Activated T-cell treated with anti-CD3 and anti-CD28 coated beads, Interleukin-2, amount 50 U/mL, for 24 hours (primary cell): ENCODE data around the gene CORIN.
"Not testable (repeated sequence)": the region's sequence is repeated elsewhere in the genome, so short reads cannot be mapped to it uniquely, and the experiment has no call there.

ENCODE experiments used
- DNase-seq: peaks from one replicate; pipeline ENCODE4 v3.0.0-alpha.2; 2020
- H3K27ac Mint-ChIP-seq: 2 replicates; pipeline ENCODE4 v1.8.0; 2020; ENCODE audit warnings: mild to moderate bottlenecking, mixed read lengths
- H3K27me3 Mint-ChIP-seq: 2 replicates; pipeline ENCODE4 v1.8.0; 2020; ENCODE audit warnings: mixed read lengths
- H3K36me3 Mint-ChIP-seq: 2 replicates; pipeline ENCODE4 v1.8.0; 2020; ENCODE audit warnings: low read depth, mixed read lengths
- H3K4me1 Mint-ChIP-seq: 2 replicates; pipeline ENCODE4 v1.8.0; 2020; ENCODE audit warnings: low read depth, mixed read lengths
- H3K4me3 Mint-ChIP-seq: 2 replicates; pipeline ENCODE4 v1.8.0; 2020; ENCODE audit warnings: mild to moderate bottlenecking, moderate library complexity, mixed read lengths
- H3K9me3 Mint-ChIP-seq: 2 replicates; pipeline ENCODE4 v1.8.0; 2020; ENCODE audit warnings: mixed read lengths

The CORIN gene

DNA sequence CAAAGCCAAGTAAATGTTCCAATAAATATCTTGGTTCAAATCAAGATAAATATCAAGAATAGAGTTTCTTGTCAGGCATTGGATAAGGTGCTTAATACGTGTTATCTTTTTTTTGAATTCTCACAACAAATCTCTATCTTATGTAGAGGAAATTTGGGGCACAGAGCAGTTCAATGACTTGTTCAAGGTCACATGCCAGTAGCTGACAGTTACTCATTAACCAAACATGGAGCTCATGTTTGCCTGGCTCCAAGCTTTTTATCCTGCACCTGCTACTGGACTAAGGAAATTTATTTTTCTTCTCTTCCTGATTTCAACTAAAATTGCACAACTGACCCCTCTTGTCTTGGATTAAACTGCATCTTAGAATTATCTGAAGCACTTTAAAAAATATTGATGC is 276.5 kb downstream of the CORIN start:
- no peak for DNase-seq
- Mint-ChIP-seq H3K36me3 (no peaks in the 10 kb centered on the region), H3K9me3 (no peaks in the 10 kb centered on the region), H3K27me3 (no peaks in the 10 kb centered on the region), H3K27ac (no peak overlapping the region), H3K4me1 (peaks cover 7% of the 10 kb centered on the region), H3K4me3 (no peak overlapping the region)

DNA sequence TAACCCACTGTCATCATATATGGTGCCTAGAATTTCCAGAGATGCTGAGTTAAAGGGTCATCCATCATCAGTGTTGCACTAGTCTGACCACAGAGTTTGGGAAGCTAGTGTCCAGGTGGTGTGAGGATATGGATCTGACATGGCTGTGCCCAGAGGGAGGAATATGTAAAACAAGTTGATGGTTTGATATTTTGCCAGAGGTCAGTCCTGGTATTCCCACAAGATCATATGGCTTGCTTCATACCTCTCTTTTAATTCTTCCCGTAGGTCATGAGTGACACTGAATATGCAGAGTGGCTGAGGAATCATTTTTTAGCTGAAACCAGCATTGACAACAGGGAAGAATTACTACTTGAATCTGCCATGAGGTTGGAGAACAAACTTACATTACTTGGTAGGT is 277.2 kb downstream of the CORIN start:
- Mint-ChIP-seq H3K4me1 (peaks cover 7% of the 10 kb centered on the region), H3K4me3 (no peak overlapping the region), H3K36me3 (no peaks in the 10 kb centered on the region), H3K9me3 (no peaks in the 10 kb centered on the region), H3K27me3 (no peaks in the 10 kb centered on the region), H3K27ac (no peak overlapping the region)
- no peak for DNase-seq

DNA sequence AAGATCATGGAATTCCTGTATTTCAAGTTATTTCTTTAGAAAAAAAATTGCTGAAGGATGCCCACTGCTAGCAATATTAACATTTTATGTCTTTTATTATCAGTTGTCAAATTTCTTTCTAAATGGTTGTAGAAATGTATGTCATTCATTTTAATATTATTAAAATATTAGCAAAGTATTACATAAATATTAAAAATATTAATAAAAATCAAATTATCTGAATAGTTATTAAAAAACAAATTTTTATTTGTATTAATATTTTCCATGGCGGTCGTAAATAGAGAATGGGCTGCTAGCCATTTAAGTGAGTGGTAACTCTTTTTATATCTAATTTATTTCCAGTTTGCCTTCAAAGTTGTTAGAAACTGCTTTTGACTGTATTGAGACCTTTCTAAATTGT is 280.6 kb downstream of the CORIN start:
- no peak for DNase-seq
- Mint-ChIP-seq H3K27ac (no peak overlapping the region), H3K36me3 (no peaks in the 10 kb centered on the region), H3K9me3 (no peaks in the 10 kb centered on the region), H3K27me3 (no peaks in the 10 kb centered on the region), H3K4me3 (no peak overlapping the region), H3K4me1 (peaks cover 2% of the 10 kb centered on the region)

DNA sequence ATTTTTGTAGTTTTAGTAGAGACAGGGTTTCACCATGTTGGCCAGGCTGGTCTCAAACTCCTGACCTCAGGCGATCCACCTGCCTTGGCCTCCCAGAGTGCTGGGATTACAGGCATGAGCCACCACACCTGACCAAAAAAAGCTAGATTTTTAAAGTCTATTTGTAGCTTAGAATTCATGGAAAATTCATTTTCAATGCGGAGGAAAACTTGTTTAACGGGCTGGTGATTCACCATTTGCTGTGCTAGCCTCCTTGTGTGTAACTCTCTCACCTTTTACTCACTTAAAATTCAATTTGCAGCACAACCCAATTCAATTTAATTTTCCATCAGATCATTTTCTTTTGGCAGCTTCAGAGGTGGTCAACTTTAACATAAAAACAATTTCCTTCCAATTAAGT is 281.9 kb downstream of the CORIN start:
- H3K4me3 Mint-ChIP-seq, H3K4me1 Mint-ChIP-seq, H3K27me3 Mint-ChIP-seq, H3K9me3 Mint-ChIP-seq, H3K36me3 Mint-ChIP-seq, H3K27ac Mint-ChIP-seq, DNase-seq: not testable (repeated sequence)

DNA sequence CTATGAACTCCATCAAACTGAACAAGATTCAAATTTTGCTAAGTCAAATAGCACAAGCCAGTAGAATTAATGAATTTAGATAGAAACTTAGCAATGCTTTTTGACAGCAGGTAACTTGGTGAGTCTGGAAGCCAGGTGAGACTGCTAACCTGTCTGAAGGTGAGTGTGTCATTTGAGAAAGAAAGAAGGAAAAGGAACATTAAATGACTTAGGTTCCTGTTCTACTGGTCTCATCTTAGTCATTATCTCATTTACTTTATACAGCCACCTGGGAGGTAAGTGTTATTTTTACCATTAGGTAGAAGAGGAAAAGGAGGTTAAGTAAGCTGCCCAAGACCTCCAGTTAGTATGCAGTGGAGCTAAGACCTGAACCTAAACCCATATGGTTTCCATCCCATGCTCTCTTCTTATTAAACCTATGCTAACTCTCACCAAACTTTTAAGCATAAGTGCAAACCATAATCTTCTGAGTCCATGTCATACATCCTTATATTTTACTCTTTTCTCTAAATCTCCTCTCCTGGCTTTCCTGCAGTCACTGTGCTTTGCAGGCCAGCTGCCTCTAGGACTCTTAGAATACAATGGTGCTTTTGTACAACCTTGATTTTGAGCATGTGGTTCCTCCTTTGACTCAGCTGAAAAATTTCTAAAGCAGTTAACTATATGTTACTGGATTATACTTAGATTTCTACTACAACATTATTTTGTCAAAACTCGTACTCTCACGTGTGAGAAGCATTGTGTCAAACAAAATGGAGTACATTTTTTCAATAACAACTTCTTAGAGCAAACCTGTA is 284.3 kb downstream of the CORIN start:
- H3K9me3 Mint-ChIP-seq = no peaks in the 10 kb centered on the region
- peaks cover 2% of the 10 kb centered on the region for H3K4me1 Mint-ChIP-seq
- DNase-seq = no peak
- H3K4me3 Mint-ChIP-seq = no peak overlapping the region
- no peaks in the 10 kb centered on the region for H3K36me3 Mint-ChIP-seq
- no peak overlapping the region for H3K27ac Mint-ChIP-seq
- no peaks in the 10 kb centered on the region for H3K27me3 Mint-ChIP-seq

DNA sequence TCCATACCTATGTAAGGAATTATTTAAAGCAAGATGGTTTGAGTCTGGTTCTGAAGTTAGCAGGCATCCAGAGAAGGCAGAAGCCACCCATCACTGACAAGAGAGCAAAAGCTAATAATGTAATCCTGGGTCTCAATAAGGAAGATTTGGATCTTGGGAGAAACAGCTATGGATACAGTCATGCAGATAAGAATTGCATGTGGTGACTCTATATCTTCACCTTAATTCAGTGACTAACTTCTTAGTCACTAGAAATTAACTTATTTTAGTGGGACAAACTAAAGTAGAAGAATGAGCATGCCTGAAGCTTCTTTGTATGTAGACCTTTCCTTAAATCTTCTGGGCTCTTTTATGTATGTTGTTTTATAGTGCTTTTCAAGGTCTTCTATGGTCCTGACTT is 286.2 kb downstream of the CORIN start:
- no peak overlapping the region for H3K27ac Mint-ChIP-seq
- DNase-seq = no peak
- no peaks in the 10 kb centered on the region for H3K9me3 Mint-ChIP-seq
- no peaks in the 10 kb centered on the region for H3K27me3 Mint-ChIP-seq
- peaks cover 5% of the 10 kb centered on the region for H3K36me3 Mint-ChIP-seq
- peaks cover 2% of the 10 kb centered on the region for H3K4me1 Mint-ChIP-seq
- H3K4me3 Mint-ChIP-seq = no peak overlapping the region

DNA sequence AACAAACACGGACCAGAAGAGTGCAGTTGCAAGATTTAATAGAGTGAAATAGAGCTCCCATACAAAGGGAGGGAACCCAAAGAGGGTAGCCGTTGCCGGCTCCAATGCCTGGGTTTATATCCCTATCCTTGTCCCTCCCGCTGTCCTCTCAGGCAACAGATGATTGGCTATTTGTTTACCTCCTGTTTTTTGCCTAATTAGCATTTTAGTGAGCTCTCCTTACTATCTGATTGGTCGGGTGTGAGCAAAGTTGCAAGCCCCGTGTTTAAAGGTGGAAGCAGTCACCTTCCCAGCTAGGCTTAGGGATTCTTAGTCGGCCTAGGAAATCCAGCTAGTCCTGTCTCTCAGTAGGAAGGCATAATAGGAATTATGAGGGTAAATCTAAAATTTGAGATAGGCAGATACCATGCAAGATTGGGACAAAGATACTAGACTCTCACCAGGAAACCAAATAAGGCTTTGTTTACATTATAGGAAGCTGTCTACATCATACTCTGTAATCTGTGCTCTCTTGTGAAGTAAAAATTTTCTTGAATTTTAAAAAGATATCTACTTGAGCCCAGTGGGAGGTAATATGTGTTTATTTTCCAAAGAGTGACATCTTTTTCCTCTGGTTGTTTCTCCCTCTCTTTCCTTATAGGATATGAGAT is 286.8 kb downstream of the CORIN start:
- H3K36me3 Mint-ChIP-seq = peaks cover 5% of the 10 kb centered on the region
- no peak overlapping the region for H3K27ac Mint-ChIP-seq
- no peaks in the 10 kb centered on the region for H3K27me3 Mint-ChIP-seq
- H3K4me1 Mint-ChIP-seq = peaks cover 2% of the 10 kb centered on the region
- H3K4me3 Mint-ChIP-seq = no peak overlapping the region
- no peaks in the 10 kb centered on the region for H3K9me3 Mint-ChIP-seq
- no peak for DNase-seq

DNA sequence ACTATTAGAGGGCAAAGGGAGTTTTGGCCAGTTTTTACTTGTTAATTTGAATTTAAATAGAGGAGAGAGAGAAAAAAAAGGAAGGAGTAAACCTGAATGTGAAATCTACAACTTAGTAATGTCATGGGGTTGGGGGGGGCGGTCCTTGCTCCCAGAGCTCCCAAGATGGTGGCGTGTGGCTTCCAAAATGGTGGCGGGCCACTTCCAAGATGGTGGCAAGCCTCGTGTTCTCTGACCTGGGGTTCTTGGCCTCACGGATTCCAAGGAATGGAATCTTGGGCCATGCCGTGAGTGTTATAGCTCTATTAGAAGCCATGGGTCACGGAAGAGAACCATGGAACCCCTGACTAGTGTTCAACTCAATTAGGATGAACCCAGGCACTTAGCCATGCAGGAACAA is 287.5 kb downstream of the CORIN start:
- H3K36me3 Mint-ChIP-seq, H3K4me1 Mint-ChIP-seq: not testable (repeated sequence)

More for the DNA sequence above, 287.5 kb downstream of the CORIN start:
- H3K4me3 Mint-ChIP-seq, DNase-seq, H3K9me3 Mint-ChIP-seq, H3K27me3 Mint-ChIP-seq, H3K27ac Mint-ChIP-seq: not testable (repeated sequence)
